ENCODE data around the gene HES2.
A peak's percentile ranks its signal among the peaks of the same experiment; 100 is the strongest.
"Not testable (repeated sequence)": the region's sequence is repeated elsewhere in the genome, so short reads cannot be mapped to it uniquely, and the experiment has no call there.

HES2 gene

DNA sequence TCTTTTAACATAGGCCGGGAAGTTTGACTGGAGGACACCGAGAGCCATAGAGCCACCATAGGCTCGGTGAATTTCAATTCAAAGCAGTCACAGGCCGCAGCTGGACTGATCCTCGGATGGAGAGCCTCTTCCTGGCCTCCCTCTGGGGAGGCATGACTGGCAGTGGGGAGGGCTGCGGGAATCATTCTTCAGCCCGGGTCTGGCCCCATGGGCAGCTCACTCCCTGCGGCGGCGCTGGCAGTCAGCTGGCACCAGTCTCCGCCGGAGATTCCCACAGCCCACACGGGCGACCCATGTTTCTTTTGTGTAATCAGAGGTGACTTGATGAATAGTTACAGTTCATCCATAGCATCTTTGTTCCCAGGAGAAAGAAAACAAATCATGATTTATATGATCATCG is 15.4 kb upstream of the HES2 start:
- no peak for DNase-seq

DNA sequence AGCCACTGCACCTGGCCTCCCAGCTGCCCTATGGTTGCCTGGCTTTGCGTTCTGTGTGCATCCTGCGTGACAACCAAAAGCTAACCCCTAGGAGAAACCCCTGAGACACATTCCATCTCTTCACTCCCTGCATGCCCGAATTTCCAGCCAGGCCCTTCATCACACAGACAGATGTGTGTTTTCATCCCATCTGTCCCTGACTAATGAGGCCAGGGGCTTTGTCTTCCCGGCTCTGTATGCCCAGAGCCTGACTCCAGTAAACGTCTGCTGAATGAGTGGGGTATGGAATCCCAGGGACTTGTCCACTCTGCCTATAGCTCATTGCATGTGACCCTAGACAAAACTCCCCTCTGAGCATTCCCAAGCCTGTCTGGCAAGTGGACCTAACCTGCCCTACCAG is 14.5 kb upstream of the HES2 start:
- no peak for DNase-seq

DNA sequence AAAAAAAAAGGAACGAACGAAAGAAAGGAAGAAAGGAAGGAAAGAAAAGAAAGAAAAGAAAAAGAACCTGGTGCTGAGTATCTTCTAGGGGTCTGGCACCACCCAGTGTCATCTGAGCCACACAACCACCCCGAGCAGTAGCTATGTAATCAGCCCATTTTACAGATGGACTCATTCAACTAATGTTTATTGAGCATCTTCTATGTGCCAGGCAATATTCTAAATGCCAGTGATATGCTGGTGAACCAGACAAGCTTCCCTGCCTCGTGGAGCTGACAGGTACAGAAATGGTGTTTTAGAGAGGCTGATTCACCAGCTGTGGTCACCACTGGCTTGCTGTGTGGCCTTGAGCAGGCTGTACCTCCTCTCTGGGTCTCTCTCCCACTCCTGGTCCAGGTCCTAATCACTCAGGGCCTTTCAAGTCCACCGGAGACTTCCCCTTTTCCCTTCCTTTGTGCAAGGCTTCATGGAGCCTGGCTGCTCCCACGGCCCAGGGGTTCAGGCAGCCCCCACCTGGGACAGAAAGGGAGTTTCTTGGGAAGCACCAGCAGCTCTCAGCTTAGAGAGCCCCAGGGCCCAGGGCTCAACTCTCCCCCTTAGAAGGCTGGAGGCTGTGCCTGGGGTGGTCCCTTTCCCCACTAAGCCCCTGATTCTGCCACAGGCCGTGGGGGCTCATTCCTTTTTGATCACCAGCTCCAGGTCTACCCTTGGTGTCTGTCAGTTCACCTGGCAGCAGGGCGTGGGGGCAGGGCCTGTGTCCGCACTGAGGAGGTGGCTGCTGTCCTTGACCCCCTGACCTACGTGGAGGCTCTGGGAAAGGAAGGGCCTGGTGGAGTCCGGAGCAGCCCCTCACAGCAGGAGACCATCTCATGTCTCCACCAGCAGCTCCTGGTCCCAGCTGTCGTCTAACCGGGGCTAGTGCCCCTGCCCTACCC is 12.2 kb upstream of the HES2 start:
- DNase-seq, result not testable (repeated sequence)

DNA sequence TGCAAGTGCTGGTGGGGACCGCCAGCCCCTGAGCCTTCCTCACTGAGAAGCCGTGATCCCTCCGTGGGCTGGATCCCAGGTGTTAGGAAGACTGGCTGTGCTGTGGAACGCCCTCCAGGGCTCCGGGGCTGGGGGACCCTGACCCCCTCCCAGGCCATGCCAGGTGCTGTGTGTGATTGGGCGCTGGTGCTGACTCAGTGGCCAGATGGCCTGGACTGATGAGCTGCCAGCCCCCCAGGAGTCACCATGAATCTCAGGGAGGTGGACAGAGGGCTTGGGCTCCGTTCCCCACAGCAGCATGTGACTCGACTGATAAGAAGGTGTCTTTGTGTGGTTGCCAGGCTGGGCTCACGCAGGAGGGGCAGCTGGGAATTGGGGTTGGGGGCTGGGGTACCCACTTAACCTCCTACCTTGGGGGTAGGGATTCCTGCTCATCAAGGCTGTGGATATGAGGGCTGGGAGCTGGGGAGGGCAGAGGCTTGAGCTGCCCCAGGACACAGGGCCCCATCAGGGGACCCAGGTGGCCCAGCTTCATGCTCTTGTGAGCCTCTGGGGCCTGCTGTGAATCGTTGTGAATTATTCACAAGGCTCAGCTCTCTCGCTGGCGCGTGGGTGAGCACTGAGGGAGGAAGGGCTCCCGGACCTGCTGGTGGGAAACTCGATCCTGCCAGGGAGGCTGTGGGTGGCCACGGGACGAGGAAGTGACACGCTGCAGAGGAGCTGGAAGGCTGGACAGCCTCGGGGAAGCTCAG is 10.1 kb upstream of the HES2 start:
- not testable (repeated sequence) for DNase-seq

DNA sequence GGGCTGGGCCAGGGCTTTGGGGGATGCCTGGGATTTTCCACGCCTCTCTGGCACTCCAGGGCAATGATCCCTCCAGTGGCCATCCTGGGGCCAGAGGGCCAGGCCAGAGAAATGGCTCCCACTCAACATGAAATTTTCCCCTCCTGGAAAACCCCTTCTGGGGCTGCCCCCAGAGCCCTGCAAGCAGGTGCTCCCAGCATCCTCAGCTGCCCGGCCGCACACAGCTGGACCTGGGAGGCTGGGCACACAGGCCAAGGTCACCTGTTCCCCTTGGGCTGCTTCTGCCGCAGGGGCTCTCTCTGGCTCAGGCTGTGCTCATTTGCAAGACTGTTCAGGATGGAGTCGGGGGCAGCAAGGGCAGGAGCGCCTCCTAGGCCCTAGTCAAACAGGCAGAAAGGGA is 8.7 kb upstream of the HES2 start:
- not testable (repeated sequence) for DNase-seq

DNA sequence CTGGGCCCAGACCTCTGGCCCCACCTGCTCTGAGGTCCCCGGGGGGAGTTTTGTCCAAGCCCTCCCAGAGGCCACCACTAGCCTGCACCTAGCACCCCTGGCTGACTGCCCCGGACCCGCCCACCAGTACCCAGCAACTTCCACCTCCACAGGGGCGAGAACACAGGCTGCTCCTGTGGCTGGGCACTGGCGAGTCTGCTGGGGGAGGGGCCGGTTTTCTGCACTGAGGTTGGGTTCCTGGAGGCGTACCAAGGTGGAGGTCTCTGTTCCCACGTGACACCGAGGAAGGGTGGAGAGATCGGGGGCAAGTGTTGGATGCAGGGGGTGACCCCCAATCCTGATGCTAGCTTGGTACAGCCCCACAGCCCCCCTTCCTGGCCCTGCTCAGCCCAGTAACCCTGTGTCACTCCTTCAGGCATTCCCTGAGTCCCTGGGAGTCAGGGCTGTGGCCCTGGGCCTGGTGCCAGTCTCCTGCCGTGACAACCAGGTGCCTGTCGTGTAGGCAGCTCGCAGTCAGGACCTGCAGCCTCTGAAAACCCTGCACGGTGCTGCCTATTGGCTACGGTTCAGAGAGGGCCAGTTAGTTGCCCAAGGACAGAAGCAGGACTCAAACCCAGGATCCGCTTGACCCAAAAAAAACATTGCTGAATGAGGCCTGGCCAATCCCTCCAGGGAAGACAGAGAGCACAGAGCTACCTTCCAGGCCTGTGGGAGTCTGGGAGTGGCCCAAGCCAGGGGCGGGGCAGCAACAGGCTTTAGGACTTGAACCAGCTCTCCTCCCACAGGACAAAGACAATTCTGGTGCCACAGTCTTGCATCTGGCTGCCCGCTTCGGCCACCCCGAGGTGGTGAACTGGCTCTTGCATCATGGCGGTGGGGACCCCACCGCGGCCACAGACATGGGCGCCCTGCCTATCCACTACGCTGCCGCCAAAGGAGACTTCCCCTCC is 8.0 kb upstream of the HES2 start:
- no peak for DNase-seq

DNA sequence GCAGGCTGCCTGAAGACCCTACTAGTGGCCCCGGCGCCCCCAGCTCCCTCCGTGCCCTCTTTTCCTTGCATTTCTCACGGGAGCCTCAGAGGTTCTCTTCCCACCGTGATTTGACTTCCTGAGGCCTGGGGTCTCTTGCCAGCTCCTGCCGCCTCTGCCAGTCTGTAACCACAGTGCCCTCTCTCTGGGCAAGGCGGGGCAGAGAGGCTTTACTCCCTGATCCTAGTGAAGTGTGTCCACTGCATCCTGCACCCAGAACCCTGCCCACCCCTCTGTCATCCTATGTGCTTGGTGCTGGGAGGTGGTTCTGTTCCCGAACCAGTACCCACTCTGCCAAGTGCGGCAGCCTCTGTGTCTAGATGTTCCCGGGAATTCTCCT is 7.2 kb upstream of the HES2 start:
- DNase-seq, result no peak

DNA sequence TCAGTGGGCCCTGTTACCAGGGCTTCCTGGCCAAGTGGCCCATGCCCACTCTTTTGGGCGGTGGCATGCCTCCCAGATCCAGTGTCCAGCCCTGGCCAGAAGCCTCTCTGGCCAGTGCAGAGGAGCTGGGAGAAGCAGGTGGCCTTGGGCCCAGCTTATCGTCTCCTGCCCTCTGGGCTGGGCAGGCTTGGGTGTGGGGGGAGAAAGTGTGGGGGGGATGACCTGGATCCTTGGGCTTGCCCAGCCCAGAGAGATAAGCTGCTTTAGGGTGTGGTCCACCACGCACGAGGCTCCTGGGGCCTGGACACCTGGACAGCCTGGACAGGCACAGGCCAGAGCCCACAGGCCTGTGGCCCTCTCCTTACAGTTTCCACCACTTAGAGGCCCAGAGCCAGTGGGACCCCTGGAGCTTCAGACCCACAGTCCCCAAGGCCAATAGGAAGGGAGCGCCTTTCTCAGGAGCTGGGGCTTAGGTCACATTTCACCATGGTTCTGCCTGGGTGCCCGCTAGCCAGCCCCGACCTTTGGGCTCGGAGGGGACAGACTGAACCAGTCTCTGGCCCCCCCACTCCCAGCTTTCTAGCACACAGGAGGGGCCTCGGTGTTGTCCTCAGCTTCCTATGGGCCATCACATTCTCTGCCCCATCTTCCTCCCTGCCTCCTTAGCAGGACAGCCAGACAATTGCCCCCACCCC is 6.7 kb upstream of the HES2 start:
- no peak for DNase-seq

DNA sequence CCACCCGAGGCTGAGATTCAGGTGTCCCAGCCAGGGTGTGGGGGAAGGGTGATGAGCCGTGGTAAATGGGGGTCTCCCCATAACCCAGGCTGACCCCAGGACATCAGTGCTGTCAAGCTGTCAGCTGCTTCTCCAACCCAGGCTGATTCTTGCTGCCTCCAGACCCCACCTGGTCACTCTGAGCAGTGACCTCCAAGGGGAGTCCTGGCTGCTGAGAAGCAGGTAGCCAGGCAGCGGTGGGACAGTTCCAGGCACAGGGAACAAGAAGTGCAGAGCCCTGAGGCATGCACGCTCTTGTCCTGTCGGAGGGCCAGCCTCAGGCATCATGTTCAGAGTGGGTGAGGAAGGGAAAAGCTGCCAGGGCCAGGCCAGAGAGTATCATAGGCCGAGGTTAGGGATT is 5.9 kb upstream of the HES2 start:
- DNase-seq, result no peak

DNA sequence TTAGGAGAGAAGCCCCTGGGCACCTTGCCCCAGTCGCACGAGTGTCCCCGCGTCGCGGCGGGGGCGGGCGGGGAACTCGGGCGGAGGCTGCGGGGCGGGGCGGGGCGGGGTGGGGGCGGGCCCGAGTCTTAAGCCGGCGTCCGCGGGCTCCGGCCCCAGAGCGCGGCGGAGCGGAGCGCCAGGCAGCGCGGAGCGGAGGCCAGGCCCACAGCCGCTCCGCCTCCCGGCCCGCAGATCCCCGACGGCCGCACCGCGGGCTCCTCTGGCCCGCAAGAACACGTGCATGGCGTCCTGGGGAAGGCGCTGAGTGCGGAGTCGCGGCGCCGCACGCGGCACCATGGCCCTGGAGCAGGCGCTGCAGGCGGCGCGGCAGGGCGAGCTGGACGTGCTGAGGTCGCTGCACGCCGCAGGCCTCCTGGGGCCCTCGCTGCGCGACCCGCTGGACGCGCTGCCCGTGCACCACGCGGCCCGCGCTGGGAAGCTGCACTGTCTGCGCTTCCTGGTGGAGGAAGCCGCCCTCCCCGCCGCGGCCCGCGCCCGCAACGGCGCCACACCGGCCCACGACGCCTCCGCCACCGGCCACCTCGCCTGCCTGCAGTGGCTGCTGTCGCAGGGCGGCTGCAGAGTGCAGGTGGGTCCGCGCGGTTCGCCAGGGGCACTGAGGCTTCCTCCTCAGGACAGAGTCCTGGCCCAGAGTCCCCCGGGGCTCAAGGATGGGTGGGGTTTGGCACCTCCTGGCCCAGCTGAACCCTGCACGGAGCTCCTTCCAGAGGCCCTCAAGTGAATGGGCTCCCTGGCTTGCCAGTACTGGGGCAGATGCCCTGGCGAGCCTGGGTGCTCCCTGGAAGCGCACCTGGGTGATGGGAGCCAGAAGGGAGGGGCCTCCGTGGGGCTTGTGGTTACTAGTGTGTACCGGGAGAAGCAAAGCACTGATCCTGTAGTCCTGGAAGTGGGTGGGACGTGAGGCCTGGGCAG is 5.2 kb upstream of the HES2 start, which contains the start of gene ESPN:
Gene ESPN, plus strand, starts transcription at position 158 of the 975 bp plus-strand sequence. Its CDS starts 180 bp downstream, at position 338.
- no peak for DNase-seq

DNA sequence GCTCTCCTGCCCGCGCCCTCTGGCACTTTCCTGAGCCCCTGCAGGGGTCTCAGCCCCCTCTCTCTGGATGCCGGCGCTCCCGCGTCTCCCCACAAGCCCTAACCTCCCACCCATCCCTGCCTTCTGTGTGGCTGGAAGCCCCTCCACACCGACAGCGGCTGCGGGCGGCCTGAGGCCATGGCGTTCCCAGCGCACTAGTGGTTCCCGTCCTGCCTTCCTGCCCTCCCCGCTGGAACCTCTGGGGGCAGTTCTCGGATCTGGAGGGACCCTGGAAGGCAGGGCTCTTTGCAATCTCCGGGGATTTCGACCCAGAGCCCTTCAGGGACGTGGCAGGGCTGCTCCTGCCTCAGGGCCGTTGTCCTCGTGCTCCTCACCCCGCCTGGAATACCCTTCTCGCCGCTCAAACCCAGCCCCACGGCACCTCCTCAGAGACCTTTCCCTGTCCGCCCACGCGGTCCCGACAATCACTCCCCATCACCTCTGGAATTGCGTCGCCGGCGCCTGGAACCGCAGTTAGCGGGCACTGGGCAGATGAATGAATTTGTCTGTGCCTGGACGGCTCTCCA is 4.4 kb upstream of the HES2 start:
- DNase-seq, result no peak

DNA sequence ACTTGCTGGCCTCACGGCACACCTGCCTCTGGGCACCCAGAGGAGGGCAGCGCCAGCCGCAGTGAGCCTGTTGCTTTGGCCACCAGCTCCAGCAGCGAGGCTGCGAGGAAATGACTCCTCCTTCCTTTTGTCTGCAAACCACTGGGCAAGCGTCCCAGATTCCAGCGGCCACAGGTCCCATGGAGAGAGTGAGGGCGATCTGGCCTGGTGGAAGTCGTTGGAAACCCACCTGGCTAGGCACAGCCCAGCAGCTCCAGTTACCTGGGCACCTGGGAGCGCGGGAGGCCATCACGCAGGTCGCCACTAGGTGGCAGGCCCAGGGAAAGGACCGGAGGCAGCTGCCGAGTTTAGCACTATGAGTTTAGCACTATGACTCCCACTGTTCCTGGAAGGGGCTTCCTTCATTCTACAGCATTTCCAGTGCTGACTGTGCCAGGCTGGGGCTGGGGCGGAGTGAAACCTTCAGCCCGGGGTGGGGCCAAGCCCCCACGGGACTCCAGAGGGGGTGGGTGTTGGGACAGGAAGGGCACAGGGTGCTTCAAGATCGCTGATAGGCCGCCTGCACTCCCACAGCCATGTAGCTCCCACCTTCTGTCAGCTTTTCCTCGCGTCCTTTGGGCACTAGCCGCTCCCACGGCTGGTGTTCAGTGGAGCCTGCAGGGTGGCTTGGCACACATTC is 3.7 kb upstream of the HES2 start:
- peak; percentile 67 for DNase-seq

DNA sequence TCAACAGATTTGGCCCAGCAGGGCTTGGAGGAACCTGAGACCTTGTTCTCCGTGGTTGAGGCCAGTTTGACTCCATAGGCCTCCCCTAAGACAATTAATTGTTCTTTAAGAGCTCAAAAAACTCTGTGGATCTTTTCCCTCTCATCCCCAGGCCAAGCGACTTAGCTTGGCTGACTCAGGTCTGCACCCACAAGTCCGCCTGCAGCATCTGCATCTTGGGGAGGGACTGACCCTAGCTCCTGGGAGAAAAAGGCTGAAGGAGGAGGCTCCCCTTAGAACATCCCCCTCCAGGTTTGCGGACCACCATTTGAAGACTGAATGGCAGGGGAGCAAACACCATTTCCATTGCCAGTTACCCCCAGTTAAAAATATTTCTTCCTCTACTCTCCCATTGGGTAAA is 1.5 kb upstream of the HES2 start:
- no peak for DNase-seq

DNA sequence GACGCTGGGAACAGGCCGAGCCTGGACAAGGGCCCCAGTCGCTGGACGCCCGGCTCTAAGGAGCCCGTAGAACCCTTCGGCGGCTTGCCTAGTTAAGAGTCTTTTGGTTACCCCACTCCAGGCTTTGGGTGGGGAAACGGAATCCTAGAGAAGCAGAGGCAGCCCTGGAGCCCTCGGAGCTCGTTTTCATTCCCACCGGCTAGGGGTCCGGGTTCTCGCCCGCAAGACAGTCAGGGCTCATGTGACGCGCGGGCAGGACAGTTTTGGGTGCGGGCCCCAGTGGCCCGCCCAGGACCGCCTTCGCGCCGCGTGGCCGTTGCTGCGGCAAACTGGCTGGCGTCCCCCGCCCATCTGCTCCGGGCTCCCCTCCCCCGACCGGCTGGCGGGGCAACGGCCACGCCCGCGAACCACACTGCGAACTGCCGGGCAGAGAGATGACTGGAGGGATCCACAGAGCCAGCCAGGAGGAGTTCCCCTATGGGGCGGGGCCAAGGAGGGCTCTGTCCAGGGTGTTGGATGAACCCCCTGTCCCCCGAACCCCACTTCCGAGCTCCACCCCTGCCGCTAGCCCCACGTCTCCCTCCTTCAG is 829 bp upstream of the HES2 start:
- DNase-seq, result no peak

DNA sequence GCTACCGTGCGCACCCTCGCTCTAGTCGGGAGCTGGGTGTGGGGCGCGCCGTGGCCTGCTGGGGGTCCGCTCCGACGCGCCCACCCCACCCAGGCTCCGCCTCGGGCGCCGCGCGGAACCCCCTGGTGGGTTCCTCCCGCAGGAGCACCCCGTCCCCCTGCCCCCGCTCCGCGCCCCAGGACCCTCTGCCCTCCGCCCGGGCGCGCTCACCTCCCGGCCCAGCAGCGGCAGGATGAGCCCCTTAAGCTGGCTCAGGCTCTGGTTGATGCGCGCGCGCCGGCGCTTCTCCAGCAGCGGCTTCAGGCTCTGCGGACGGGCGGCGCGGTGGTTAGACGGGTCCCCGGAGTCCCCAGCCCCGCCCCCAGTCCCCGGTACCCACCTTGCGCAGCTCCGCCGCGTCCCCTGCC is 319 bp downstream of the HES2 start:
- no peak for DNase-seq

DNA sequence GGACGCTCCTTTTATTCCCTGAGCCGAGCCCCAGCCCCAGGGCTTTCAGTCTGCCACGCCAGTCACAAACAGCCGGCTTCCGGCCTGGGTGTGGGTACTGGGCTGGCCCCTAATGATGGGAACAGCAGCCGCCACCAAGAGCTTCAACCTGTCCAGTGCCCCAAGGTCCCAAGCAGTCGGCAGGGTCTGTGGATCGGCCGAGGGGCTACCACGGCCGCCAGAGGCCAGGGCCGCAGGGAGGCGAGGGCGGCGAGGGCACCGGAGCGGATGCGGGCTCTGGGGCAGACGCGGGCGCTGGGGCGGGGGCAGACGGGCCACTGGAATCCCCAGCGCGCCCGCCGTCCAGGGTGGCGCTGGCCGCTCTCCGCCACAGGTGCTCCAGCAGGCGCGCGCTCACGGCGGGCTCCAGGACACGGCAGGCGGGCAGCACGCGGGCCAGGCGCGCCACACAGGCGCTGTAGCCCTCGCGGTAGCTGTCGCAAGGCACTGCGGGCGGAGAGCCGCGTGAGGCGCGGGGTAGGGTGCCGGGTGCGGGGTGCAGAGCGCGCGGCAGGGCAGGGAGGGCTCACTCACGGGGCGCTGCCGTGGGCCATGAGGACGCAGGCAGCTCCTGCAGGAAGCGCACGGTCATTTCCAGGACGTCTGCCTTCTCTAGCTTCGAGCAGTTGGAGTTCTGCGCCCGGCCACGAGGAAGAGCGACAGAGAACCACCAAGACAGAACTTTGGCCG is 887 bp downstream of the HES2 start:
- no peak for DNase-seq

DNA sequence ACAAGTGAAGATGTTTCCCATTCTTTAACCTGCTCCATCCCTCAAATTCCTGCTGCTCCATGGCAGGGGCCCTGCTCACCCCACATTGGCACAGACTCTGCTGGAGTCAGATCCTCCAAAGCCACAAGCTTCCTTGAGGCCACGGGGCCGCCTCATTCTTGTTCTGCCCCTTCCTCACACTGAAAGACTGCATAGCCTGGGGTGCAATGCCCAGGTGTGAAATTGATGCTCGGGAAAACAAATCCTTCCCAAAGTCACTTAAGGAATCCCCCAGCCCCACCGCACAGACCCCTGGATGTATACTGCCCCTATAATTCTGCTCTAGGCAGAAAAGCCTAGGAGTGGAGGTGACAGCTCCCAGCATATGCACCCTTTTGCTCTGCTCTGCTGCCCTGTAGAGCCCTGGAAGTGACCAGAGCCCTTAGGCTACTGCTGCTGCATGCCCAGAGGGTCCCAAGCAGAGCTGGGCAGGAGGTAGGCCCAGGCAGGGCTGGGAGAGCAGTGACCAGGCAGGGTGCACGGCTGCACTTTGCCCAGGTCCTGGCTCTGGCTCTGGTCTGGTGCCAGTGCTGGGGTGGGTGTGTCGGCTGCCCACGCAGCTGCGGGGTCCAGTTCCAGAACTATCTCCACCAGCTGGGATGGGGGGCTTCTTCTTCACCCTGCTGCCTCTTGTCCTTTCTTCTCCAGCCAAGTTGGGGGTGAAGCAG is 1.6 kb downstream of the HES2 start:
- DNase-seq, result no peak

DNA sequence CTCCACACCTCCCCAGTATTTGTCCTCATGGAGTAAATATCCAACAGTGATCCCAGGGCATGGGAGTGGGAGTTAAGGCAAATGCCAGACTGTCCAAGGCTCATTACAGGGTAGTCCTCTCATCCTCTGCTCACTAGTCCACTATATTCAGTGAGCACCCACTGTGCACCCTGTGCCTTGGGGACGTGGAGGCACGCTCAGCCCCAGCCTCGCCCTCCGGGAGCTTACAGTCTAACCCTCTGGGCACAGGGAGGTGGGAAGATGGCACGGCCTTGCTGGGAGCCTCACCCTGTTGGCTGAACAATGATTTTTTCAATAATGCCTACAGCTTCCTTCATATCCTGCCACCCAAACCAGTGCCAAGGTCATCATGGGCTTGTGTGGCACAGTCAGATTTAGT is 2.8 kb downstream of the HES2 start:
- DNase-seq, result no peak

Data from effector CD4-positive, alpha-beta T cell (primary cell).